ENCODE results near the gene ATG4B. TPM values are rescaled to one million over a fixed set of nuclear protein-coding genes. Genes with fewer than 3 reads are reported as not detected.

ATG4B gene
- total and polyA plus RNA-seq, 2 of the 8 experiments (the other 6 are each of a cell fraction or from before 2014, with no cell fraction given), result 103 to 155 TPM

DNA sequence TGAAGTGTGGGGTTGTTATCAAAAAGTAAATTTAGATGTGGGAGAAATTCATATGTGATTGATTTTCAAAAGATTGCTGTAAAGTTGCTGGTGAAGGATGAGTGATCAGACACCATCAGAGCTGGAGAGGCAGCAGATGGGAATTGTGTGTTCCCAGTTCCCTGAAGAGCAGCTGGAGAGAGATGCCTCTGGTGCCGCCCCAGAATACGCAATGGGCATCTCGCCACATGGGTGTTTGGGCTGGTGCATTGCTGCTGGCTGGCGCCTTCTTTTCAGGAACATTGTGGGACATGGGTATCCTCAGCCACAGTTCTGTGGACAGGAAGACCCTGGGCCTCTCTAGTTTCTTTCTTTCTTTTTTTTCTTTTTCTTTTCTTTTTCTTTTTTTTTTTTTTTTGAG is 11.9 kb downstream of the ATG4B start:
- WGBS, 2 experiments (ENCODE audit: extremely low coverage in 1 of 2, insufficient coverage in 1 of 2, insufficient read length in 1 of 2, insufficient replicate concordance in 2 of 2, low coverage in 1 of 2, low lambda C conversion rate in 2 of 2, missing lambda C conversion rate in 1 of 2), result 87% methylated on average over 3 of the region's 4 CpGs; no CpG with 5 or more reads in 1 of the 2 experiments
- Histone ChIP-seq H3K4me2 (ENCODE audit: insufficient read depth in 1 of 2, low read depth in 2 of 2, low read length in 2 of 2) (no peak overlapping the region), H3K4ac (replicated peaks; ENCODE audit: insufficient read length, low read depth, low read length) (no peak overlapping the region), H3K23me2 (ENCODE audit: low read depth, low read length) (no peaks in the 10 kb centered on the region), H2BK15ac (ENCODE audit: low read length) (no peak overlapping the region), H2AFZ (ENCODE audit: low read length) (no peak overlapping the region), H3K27ac (ENCODE audit: low read depth, low read length) (no peak overlapping the region), H3K27me3 (replicated peaks in 1 of 4; ENCODE audit: control insufficient read depth in 3 of 4, extremely low read depth in 1 of 4, insufficient read depth in 3 of 4, low read length in 3 of 4) (no peaks in the 10 kb centered on the region), H3K18ac (ENCODE audit: extremely low read depth, low read length) (no peak overlapping the region), H3K4me3 (ENCODE audit: extremely low read depth in 1 of 4, insufficient read depth in 2 of 4, low read depth in 3 of 4, low read length in 4 of 4) (no peak overlapping the region), H2BK20ac (ENCODE audit: low read length) (no peak overlapping the region), H2BK12ac (ENCODE audit: low read depth, low read length) (no peak overlapping the region), H3K9ac (replicated peaks in 1 of 4; ENCODE audit: extremely low read depth in 1 of 4, low read depth in 3 of 4, low read length in 3 of 4) (no peak overlapping the region), H3K9me3 (ENCODE audit: insufficient read depth in 2 of 2, low read depth in 1 of 2, low read length in 1 of 2) (no peaks in the 10 kb centered on the region), H3K4me1 (replicated peaks in 1 of 4; ENCODE audit: control insufficient read depth in 3 of 4, insufficient read depth in 4 of 4, low read length in 3 of 4) (peaks cover 2 to 11% (median 4%) of the 10 kb centered on the region in 4 experiments), H3K56ac (replicated peaks; ENCODE audit: insufficient read length, low read depth, low read length) (no peak overlapping the region), H2BK120ac (replicated peaks; ENCODE audit: low read depth, low read length) (no peak overlapping the region), H2AK5ac (ENCODE audit: low read depth, low read length) (no peak overlapping the region), H4K91ac (replicated peaks; ENCODE audit: insufficient read length, low read length) (no peak overlapping the region), H4K5ac (ENCODE audit: insufficient read length, low read depth, low read length) (no peak overlapping the region), H3K14ac (ENCODE audit: insufficient read length) (no peak overlapping the region), H3K79me2 (ENCODE audit: control insufficient read depth in 1 of 2, insufficient read depth in 2 of 2, low read length in 2 of 2) (peaks cover 17 to 68% of the 10 kb centered on the region in 2 experiments), H3K23ac (ENCODE audit: insufficient read length) (no peak overlapping the region), H3K79me1 (ENCODE audit: low read depth, low read length) (peaks cover 17% of the 10 kb centered on the region), H3K36me3 (ENCODE audit: control insufficient read depth in 2 of 4, insufficient read depth in 4 of 4, low read length in 3 of 4) (peaks cover 2 to 23% (median 8%) of the 10 kb centered on the region in 4 experiments; a peak in 6 of 8 replicates), H2BK5ac (ENCODE audit: low read depth, low read length) (no peak overlapping the region), H4K20me1 (replicated peaks in 1 of 2; ENCODE audit: control insufficient read depth in 1 of 2, insufficient read depth in 2 of 2, low read length in 2 of 2) (peaks cover 31 to 32% of the 10 kb centered on the region in 2 experiments), H4K8ac (ENCODE audit: extremely low read depth, insufficient read depth, low read length) (no peak overlapping the region)
- FAIRE-seq (no peak), DNase-seq (ENCODE audit: low read depth in 1 of 2, low spot score in 2 of 2) (no peak)
- POLR2A ChIA-PET (ENCODE audit: partially characterized antibody), result interaction anchor here (1.2 to 2.2 kb wide), 3 partner anchors 11 to 54 kb away, joined by 3 to 6 read pairs (median 6); partner anchors contain the start of gene ATG4B
- CTCF ChIA-PET (ENCODE audit: partially characterized antibody), result interaction anchor here (1.4 to 3.2 kb wide), 2 partner anchors 10 to 30 kb away, joined by 3 to 29 read pairs; no protein-coding TSS in a partner anchor
- no peak for TF ChIP-seq CREB1 (IDR thresholded peaks at IDR 0.05)
- no peak for TF ChIP-seq KDM5A (IDR thresholded peaks at IDR 0.05; ENCODE audit: low read length)
- no peak for TF ChIP-seq CBX8 (IDR thresholded peaks at IDR 0.05; ENCODE audit: borderline replicate concordance, low read depth, low read length)

Measured in H1 (cell line).